ENCODE data around the gene TMEM214.

Gene TMEM214

DNA sequence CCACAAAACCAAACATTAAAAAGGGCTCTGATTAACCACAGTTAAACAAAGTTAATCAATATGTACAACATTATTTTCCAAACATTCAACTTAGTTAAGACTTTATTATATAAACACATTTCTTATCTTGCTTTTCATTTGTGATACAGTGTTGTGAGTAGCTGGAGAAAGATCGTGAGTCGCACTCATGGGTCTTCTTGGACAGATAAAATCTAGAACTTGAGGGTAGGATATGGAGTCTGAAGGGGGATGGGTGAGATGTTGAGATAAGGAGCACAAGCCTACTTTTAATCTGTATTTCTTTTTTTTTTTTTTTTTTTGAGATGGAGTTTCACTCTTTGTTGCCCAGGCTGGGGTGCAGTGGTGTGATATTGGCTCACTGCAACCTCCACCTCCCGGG is 22.6 kb upstream of the TMEM214 start:
- DNase-seq = no peak

DNA sequence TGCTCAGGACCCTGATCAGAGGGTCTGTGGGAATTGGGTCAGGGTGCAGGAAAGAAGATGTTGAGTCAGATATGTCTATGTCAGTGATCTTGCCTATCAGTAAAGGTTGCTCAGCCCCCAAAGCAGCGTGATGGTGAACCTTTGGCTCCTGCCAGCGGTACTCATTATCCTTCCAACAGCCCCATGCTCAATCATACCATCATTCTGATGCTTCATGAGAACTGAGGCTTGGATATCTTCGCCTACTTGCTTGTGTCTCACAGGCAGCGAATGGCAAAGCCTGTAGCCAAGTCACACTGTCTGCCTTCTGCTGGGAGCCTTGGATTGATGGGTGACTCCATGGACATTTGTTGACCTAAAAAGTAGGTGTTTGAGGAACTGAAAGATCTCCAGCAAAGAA is 19.0 kb upstream of the TMEM214 start:
- DNase-seq = no peak

DNA sequence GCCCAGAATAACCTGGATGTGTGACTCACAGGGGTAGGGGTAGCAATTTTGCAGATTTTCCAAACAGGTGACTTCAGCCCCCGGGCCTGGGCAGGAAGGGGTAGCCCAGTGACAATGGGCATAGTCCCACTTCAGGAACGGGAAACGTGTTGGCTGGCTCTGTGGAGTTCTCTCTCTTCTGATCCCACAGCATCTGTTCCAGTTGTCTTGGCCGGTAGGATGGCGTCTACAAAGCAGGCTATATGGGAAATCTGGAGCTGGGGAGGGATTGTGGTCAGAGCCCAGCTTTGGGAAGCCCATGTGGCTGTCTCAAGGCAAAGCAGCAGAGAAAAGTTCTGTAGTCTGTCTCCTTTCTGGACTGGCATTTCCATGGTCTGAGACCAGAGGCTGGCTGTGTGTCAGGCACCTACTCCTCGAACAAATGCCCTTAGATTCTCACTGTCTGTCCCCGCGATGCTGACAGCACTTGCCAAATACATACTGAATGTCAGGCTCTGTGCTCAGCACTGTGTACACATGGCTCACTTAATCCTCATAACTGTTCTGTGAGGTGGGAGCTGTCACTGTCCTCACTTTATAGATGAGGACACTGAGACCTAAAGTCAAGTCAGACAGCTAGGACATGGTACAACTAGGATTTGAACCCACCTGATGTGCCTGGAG is 17.9 kb upstream of the TMEM214 start:
- no peak for DNase-seq

GRCh38 chr2:27016801-27017325 is 15.9 kb upstream of the TMEM214 start:
- DNase-seq = peak; percentile 68

DNA sequence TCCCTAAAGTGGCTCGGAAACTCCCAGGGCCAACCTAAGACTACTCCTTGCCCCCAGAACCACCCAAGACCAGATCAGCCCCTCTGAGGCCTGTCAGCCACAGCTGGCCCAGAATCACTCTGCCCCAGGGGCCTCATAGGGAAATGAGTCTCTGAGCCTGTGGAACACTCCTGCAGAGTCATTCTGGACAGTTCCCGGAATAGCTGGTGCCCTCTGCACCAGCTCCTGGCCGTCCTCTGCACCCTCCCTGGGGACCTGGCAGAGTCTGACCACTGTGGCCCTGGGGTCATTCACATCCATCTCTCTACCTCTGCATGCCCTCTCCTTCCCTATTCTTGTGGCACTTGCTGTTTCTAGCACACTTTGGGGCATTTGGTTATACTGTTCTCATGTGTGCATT is 14.6 kb upstream of the TMEM214 start:
- no peak for DNase-seq

DNA sequence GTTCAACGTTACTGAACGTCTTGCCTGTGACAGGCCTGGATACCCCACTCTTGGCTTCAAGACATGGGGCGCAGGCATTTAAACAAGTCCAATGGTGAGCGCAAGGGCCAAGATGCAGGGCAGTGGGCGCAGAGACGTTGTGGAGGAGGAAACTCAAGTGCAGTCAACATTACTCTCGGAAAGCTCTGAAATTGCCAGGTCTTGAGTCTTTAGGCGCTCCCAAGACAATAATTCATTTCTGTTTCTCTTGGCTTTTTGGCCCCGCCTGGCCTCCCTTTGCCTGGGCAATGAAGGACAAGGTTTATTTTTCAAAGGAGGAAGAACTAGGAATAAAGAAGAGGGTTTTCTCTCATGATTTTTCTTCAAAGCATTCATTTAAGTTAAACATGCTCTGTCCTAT is 13.3 kb upstream of the TMEM214 start:
- no peak for DNase-seq

DNA sequence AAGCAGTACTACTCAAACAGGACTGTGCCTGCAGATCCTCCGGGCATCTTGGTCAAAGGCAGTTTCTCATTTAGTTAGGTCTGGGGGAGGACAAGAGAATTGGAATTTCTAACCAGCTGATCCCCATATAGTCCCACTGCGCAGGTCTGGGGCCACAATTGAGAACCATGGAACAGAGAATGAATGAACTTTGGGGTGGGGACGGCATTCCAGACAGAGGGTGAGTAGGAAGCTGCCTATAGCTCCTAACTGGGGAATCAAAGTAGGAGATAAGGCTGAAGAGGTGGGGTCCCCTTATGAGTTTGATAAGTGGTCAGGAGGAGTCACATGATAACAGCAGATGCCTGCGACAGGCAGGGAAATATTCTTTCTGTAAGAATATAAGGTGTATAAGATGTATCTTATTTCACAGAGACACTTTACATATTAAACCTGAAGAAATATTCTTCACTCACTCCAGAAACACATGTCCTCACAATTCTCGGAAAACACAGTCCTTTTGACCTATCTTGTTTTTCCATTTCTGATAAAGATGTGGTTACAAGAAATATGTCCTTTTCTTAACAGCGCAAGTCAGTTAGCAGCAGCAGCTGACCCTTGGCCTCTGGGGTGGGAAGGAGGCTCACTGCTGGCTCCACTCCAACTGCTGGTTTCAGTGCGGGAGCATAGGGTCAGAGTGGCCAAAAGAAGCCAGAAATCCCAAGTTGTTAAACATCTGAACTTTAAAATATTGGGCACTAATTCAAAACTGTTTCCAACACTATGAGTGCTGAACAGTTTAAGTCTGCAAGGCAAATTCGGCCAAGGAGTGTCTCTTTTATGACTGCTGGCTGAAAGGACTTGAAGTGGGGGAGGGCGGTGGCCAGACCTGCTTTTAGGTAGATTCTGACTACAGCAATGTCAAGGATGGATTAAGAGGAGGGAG is 12.6 kb upstream of the TMEM214 start:
- DNase-seq = no peak

DNA sequence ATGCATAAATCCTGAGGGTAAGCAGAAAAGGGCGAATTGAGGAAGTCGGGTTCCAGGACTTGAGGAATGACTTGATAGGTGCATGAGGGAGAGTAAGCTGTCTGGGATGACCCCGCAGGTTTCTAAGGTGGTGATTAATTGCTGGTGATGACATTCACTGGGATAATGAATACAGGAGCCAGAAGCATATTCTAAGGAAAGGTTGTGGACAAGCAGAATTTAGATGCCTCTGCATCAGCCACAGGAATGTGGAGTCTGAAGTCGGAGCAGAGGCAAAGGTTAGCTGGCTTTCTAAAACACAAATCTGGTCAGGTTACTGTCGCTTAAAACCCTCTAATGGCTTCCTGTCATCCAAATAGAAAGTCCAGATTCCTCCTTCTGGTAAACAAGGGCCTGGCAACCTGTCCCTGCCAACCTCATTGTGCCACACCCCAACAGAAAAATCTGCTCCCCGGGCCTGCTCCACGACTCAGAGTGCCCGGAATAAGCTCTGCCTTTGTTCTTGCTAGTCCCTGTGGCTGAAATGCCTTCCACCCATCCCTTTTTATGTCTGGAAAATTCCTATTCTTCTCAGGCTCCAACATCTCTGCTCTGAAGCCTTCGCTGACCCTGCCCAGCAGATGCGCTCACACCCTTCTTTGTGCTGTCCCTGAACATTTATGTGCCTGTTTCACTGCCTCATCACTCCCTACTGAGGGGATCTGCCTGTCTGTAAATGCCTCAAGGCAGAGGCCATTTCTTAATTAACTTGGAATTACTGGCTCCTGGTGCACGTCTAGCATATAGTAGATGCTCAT is 11.3 kb upstream of the TMEM214 start:
- no peak for DNase-seq

- DNase-seq = no peak
Observed at GRCh38 chr2:27023740-27024139, 9.0 kb upstream of the TMEM214 start.

DNA sequence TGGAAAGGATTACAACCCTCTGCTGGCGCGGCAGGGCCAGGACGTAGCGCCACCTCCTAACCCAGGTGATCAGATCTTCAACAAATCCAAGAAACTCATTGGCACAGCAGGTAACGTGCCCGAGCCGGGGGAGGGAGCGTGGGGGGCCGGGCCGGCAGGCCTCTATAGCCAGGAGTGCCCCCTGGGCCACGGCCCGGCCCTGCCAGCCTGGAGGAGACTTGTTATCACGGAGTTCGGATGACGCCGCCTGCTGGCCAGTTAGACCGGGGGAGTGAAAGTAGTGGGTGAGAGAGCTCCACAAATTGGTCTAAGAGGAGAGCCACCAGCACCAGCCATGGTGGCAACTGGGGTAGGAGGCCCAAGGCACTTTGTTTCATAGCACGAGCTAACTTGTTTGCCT is 8.6 kb upstream of the TMEM214 start:
- no peak for DNase-seq

DNA sequence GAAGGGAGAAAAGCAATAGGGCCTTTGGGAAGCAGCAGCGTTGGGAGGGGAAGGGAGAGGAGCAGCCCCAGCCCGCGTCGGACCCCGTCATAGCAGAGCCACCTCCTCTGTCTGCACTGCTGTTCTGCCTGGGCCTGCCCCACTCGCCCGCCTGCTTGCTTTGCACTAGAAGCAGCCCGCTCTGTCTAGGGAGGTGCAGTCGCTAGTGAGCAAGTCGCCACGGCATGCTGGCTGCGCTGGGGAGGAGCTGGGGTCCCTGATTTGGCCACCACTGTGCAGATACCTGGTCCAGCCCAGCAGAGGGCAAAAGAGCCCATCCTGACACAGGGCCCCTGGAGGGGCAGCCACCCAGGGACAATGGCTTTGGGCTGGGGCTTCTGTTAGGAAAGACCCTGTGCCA is 8.0 kb upstream of the TMEM214 start:
- no peak for DNase-seq

- DNase-seq = no peak
Observed at GRCh38 chr2:27025281-27025800, 7.4 kb upstream of the TMEM214 start.

- DNase-seq = no peak
Observed at GRCh38 chr2:27025861-27026851, 6.6 kb upstream of the TMEM214 start.

- DNase-seq = no peak
Observed at GRCh38 chr2:27027211-27027651, 5.5 kb upstream of the TMEM214 start.

DNA sequence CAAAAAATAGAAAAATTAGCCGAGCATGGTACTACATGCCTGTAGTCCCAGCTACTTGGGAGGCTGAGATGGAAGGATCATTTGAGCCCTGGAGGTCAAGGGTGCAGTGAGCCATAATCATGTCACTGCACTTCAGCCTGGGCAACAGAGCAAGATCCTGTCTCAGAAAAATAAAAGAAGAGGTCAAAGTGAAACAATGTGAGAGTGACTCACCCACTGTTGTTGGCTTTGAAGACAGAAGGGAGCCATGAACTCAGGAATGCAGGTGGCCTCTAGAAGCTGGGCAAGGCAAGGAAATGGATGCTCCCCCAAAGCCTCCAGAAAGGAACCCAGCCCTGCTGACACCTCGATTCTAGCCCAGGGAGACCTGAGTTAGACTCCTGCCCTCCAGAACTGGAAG is 3.7 kb upstream of the TMEM214 start:
- no peak for DNase-seq

DNA sequence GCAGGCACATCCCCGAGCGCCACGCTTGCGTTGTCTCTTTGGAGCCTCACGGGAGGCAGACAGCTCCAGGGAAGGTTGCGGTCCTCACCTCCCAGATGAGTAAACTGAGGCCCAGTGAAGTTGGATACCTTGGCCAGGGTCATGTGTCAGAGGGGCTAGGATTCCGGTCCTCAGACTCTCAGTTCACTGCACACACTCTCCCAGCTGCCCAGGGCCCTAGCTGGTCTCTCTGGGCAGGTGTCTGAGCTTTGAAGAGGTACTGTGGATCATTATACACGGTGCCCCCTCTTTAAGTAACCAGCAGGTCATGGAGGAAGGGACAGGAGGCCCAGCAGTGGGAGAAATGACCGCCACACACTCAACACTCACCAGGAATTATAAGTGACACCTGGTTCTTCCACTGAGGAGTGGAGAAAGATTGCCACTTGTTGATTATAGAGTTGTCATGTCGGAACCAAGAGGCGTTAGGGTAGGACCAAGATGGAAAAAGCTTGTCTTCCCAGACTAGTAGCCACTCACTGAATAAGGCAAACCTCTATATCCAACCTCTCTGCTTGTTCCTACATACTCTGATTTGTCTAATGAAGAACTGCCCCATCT is 588 bp downstream of the TMEM214 start:
- no peak for DNase-seq

DNA sequence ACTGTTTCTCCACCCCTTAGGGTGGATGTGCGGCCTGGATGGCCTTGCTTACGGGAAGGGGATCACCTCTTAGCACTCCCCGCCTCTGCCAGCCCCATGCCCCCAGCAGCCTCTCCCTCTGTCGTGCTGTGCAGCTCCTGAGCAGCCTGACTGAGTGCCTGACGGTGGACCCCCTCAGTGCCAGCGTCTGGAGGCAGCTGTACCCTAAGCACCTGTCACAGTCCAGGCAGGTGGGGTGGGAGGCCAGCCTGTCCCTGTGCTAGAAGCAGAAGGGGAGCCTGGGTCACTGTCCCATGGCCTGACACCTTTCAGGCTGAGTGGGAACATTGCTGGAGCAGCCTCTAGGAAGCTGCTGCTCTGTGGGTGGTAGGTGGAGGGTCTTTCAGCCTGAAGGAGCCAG is 5.2 kb downstream of the TMEM214 start:
- no peak for DNase-seq

DNA sequence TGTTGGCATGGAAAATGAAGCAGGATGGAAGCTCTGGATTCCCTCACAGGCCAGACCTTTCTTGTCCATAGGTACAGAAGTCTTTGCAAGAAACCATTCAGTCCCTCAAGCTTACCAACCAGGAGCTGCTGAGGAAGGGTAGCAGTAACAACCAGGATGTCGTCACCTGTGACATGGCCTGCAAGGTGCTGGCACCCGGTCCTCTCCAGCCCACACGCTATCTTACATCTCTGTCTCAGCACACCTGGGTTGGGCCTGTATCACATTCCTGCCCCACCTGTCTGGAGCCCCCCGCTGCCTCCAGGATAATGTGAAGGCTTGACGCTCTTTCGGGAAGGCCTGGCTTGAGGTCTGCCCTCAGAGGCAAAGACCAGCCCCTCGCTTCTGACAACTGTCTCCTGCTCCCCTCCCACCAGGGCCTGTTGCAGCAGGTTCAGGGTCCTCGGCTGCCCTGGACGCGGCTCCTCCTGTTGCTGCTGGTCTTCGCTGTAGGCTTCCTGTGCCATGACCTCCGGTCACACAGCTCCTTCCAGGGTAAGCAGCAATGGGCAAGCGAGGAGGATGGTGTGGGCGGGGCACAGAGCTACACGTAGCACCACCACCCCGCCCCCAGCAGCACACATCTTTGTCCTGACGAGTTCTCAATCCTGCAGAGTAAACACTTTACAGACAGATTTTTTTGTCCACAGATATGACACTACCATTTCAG is 6.0 kb downstream of the TMEM214 start:
- no peak for DNase-seq

DNA sequence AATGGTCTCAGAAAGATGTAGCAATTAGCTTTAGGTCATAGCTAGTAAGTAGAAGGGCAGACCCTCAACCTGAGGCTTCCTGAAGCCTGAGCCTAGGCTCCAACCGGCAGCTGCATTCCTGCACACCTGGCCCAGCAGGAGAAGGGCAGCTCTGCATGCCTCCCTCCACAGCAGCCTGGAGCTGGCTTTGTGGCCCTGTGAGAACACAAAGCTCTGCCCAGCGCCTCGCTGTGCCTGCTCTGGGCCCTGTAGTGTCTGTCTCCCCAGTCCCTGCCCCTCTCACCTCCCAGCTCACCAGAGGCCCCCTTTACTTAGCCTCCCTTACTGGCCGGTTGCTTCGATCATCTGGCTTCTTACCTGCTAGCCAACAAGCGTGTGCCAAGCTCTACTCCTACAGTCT is 6.7 kb downstream of the TMEM214 start:
- no peak for DNase-seq

DNA sequence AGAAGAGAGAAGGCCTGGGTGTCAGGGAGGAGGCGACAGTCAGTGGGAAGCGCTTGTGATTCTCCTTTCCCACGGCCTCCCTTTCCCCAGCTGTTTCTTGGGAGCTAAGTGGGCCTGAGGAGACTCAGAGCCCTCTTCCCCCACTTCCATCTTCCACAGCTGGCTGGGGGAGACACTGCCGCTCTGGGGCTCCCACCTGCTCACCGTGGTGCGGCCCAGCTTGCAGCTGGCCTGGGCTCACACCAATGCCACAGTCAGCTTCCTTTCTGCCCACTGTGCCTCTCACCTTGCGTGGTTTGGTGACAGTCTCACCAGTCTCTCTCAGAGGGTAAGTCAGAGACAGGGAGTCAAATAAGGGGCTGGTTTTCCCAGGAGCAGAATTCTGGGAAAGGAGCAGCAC is 7.1 kb downstream of the TMEM214 start:
- DNase-seq = no peak

- DNase-seq = no peak
Observed at GRCh38 chr2:27040282-27040681, 7.5 kb downstream of the TMEM214 start.

Data from DMS 273 treated with DMSO at 0.1 percent for 48 hours (cell line).